Panc1 (cell line): Measurements from ENCODE around the gene INCENP. TPM values are rescaled to one million over a fixed set of nuclear protein-coding genes. Genes with fewer than 3 reads are reported as not detected.

ENCODE experiments used
- ATAC-seq: fragments of 200-7000 bp; cut with Tn5 transposase; 2 replicates; pipeline ENCODE4 v1.9.1; 2020; ENCODE audit warnings: mild to moderate bottlenecking, moderate library complexity
- BruUV-seq: library from RNA; stranded (reverse); fragments of 400-500 nt; replicated peaks from 2 replicates; lab custom pipeline; 2021; lab: Mats Ljungman, UMichigan
- CTCF ChIA-PET: fragments of 300-600 bp; sonication (Branson Sonifier 250); formaldehyde crosslinking; loops from one replicate; lab custom pipeline; 2022; ENCODE audit warnings: antibody characterized with exemption; lab: Charles Lee
- POLR2A ChIA-PET: fragments of 300-600 bp; sonication (Branson Sonifier 250); formaldehyde crosslinking; loops from one replicate; lab custom pipeline; 2022; ENCODE audit warnings: antibody characterized with exemption; lab: Charles Lee
- DNase-seq: peaks from one replicate; pipeline ENCODE4 v3.0.0-alpha.2; 2010; ENCODE audit warnings: low read depth, low spot score
- H3K27ac ChIP-seq: 2 replicates; pipeline ENCODE4 v1.5.1; 2011; ENCODE audit warnings: mild to moderate bottlenecking, low read length, inconsistent platforms
- H3K27me3 ChIP-seq: fragments of 200-500 bp; sonication (Bioruptor generic); 2 replicates; pipeline ENCODE4 v1.6.0; 2014; ENCODE audit warnings: low read length, inconsistent platforms; ENCODE audit not compliant: control insufficient read depth, insufficient read depth
- H3K36me3 ChIP-seq: fragments of 200-500 bp; sonication (Bioruptor generic); 2 replicates; pipeline ENCODE4 v1.5.1; 2014; ENCODE audit warnings: inconsistent platforms, mild to moderate bottlenecking, low read length, moderate library complexity; ENCODE audit not compliant: control insufficient read depth, insufficient read depth
- H3K4me1 ChIP-seq: 2 replicates; pipeline ENCODE4 v1.5.1; 2011; ENCODE audit warnings: inconsistent platforms, mild to moderate bottlenecking, low read length, moderate library complexity; ENCODE audit not compliant: control insufficient read depth, insufficient read depth
- H3K4me3 ChIP-seq, 2 experiments: 2 replicates each; pipeline ENCODE4 v1.5.1; 2011 to 2012; ENCODE audit warnings: low read depth in 2 of 2, low read length in 2 of 2, mild to moderate bottlenecking in 2 of 2, inconsistent platforms in 1 of 2, moderate library complexity in 1 of 2
- H3K9me3 ChIP-seq: fragments of 200-500 bp; sonication (Bioruptor generic); 2 replicates; pipeline ENCODE4 v1.5.1; 2014; ENCODE audit warnings: low read depth, mild to moderate bottlenecking, inconsistent platforms, low read length, moderate library complexity; ENCODE audit not compliant: control insufficient read depth, insufficient read depth
- CTCF ChIP-seq: fragments of 450-650 bp; IDR thresholded peaks from 2 replicates; pipeline ENCODE4 v1.5.1; 2017; ENCODE audit warnings: mild to moderate bottlenecking
- POLR2AphosphoS5 ChIP-seq: IDR thresholded peaks from 2 replicates; pipeline ENCODE4 v1.6.1; 2012; ENCODE audit warnings: mild to moderate bottlenecking, low read depth, low read length, moderate library complexity
- REST ChIP-seq, 2 experiments: IDR thresholded peaks; 2 replicates each; pipeline ENCODE4 v1.6.1; 2011 to 2012; ENCODE audit warnings: low read depth in 2 of 2, control low read depth in 1 of 2, low read length in 1 of 2, mild to moderate bottlenecking in 1 of 2, moderate library complexity in 1 of 2; ENCODE audit not compliant: insufficient read depth in 1 of 2
- SIN3A ChIP-seq: IDR thresholded peaks from 2 replicates; pipeline ENCODE4 v1.6.1; 2012; ENCODE audit warnings: low read depth, mild to moderate bottlenecking, low read length, moderate library complexity, borderline replicate concordance; ENCODE audit not compliant: insufficient read depth
- TCF7L2 ChIP-seq: IDR thresholded peaks from 2 replicates; pipeline ENCODE4 v1.6.1; 2011; ENCODE audit warnings: mild to moderate bottlenecking, low read depth, low read length, inconsistent platforms
- in situ Hi-C: cut with HindIII; loops from 2 replicates; pipeline ENCODE4 v1.10.0; 2016; ENCODE audit warnings: low sequenced_read_pairs, low pct_unique_long_range_greater_than_20kb
- intact Hi-C: fragments of 100-400 bp; cut with micrococcal nuclease; formaldehyde crosslinking; loops from one replicate; pipeline ENCODE4 v1.10.0; 2022; ENCODE audit not compliant: unreplicated experiment
- total RNA-seq: library from RNA; stranded (reverse); gene quantifications from one replicate; pipeline ENCODE4 v1.2.1, GENCODE V29; 2021; ENCODE audit not compliant: unreplicated experiment

The INCENP gene
- total RNA-seq, 1 experiment from 2014 or later: 81.5 TPM

- in situ Hi-C loops: no loop called here
- Histone ChIP-seq H3K4me3 (no peak overlapping the region), H3K4me1 (peaks cover 3% of the 10 kb centered on the region; the same call in 1 of the 2 replicates), H3K9me3 (no peaks in the 10 kb centered on the region), H3K36me3 (no peaks in the 10 kb centered on the region), H3K27me3 (no peaks in the 10 kb centered on the region), H3K27ac (no peak overlapping the region)
- no peak for ATAC-seq
- DNase-seq: no peak
- ChIA-PET POLR2A (no interaction called here), CTCF (interaction anchor here (0.5 to 0.7 kb wide), 3 partner anchors 16 to 38 kb away, joined by 3 read pairs; no protein-coding TSS in a partner anchor)
- no peak for TF ChIP-seq SIN3A
- no peak for TF ChIP-seq POLR2AphosphoS5
- TF ChIP-seq CTCF: no peak
- no peak for TF ChIP-seq TCF7L2
- TF ChIP-seq REST (IDR thresholded peaks at IDR 0.05; ENCODE audit: insufficient read depth in 1 of 2, low read depth in 2 of 2, low read length in 1 of 2): no peak
- BruUV-seq: no TSS peak
- intact Hi-C loops: no loop called here
Measured at GRCh38 chr11:62105667-62106191, 18.1 kb upstream of the INCENP start.

GRCh38 chr11:62108017-62108750, 15.6 kb upstream of the INCENP start:
- H3K4me3 ChIP-seq: no peak overlapping the region
- peak; percentile 83 for ATAC-seq
- H3K9me3 ChIP-seq: no peaks in the 10 kb centered on the region
- peak; percentile 52 for DNase-seq
- POLR2A ChIA-PET: interaction anchor here (0.7 kb wide), 1 partner anchor 64 kb away, joined by 3 read pairs; no protein-coding TSS in a partner anchor
- no TSS peak for BruUV-seq
- CTCF ChIA-PET: interaction anchor here (0.5 to 3.8 kb wide), 16 partner anchors 17 to 1010 kb away, joined by 3 to 36 read pairs (median 6); no protein-coding TSS in a partner anchor
- no peaks in the 10 kb centered on the region for H3K27me3 ChIP-seq
- H3K4me1 ChIP-seq: peaks cover 6% of the 10 kb centered on the region; the same call in 1 of the 2 replicates
- no peak overlapping the region for H3K27ac ChIP-seq
- in situ Hi-C loops (no loop called here), intact Hi-C loops (loop anchor here (2.0 kb wide), 1 partner anchor 209 kb away; no protein-coding TSS in a partner anchor)
- no peak for TF ChIP-seq SIN3A
- TF ChIP-seq TCF7L2: no peak
- TF ChIP-seq CTCF: peak; percentile 87
- no peak for TF ChIP-seq REST (IDR thresholded peaks at IDR 0.05; ENCODE audit: insufficient read depth in 1 of 2, low read depth in 2 of 2, low read length in 1 of 2)
- no peaks in the 10 kb centered on the region for H3K36me3 ChIP-seq
